ENCODE results near the gene NUDCD2. TPM values are rescaled to one million over a fixed set of nuclear protein-coding genes. Genes with fewer than 3 reads are reported as not detected.

Gene NUDCD2
- polyA plus RNA-seq, 3 donors, result 3.4 to 23.6 (median 22.0) TPM

DNA sequence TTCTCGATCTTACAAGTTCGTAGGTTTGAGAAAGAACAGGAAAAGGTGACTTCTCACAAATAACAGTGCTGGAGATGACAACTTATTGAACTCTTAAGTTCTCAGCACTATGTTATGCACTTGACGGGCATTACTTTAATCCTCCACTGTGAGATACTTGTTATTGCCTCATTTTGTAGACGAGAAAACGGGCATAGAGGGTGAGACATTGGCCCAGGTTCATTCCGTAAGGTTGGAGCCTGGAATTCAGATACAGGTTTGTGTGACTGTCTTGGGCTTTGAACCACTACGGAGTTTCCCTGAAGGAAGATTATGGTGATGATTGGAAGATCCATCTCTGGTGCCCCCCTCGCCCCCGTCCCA is 46.2 kb upstream of the NUDCD2 start:
- intact Hi-C loops (cut with micrococcal nuclease), result no loop called here
- Histone ChIP-seq H3K36me3 (replicated peaks in 1 of 2; ENCODE audit: control insufficient read depth in 1 of 2, insufficient read depth in 2 of 2, low read length in 2 of 2) (no peaks in the 10 kb centered on the region), H3K9me3 (replicated peaks in 1 of 2; ENCODE audit: control insufficient read depth in 1 of 2, insufficient read depth in 1 of 2, low read length in 2 of 2) (no peaks in the 10 kb centered on the region), H4K20me1 (ENCODE audit: insufficient read depth, low read length) (peaks cover 30% of the 10 kb centered on the region), H3K4me1 (ENCODE audit: control insufficient read depth in 1 of 2, insufficient read depth in 2 of 2, low read length in 2 of 2) (peaks cover 39 to 62% of the 10 kb centered on the region in 2 donors), H3K79me2 (ENCODE audit: insufficient read depth, low read length) (peaks cover 63% of the 10 kb centered on the region), H3K9ac (ENCODE audit: insufficient read depth, low read length, poor library complexity, severe bottlenecking) (peak overlapping the region; percentile 95), H3K27ac (ENCODE audit: low read depth in 1 of 2, low read length in 2 of 2) (peak overlapping the region; percentile 89 to 96), H3K27me3 (ENCODE audit: control insufficient read depth in 2 of 2, insufficient read depth in 2 of 2, low read length in 2 of 2) (no peaks in the 10 kb centered on the region), H3K4me3 (replicated peaks in 1 of 3; ENCODE audit: low read depth in 2 of 3, low read length in 3 of 3) (peak overlapping the region; percentile 62 to 99 (median 97)), H3K4me2 (replicated peaks; ENCODE audit: extremely low read depth, low read length, poor library complexity, severe bottlenecking) (peak overlapping the region; percentile 89), H2AFZ (ENCODE audit: insufficient read depth, low read depth, low read length, poor library complexity, severe bottlenecking) (peak overlapping the region; percentile 92)
- 0% methylated on average over 1 of the region's 9 CpGs for WGBS (ENCODE audit: insufficient coverage)
- peaks cover 0 to 2% of the 10 kb centered on the region in 2 donors for H3K36me3 Mint-ChIP-seq
- TF ChIP-seq, protein P1, sequence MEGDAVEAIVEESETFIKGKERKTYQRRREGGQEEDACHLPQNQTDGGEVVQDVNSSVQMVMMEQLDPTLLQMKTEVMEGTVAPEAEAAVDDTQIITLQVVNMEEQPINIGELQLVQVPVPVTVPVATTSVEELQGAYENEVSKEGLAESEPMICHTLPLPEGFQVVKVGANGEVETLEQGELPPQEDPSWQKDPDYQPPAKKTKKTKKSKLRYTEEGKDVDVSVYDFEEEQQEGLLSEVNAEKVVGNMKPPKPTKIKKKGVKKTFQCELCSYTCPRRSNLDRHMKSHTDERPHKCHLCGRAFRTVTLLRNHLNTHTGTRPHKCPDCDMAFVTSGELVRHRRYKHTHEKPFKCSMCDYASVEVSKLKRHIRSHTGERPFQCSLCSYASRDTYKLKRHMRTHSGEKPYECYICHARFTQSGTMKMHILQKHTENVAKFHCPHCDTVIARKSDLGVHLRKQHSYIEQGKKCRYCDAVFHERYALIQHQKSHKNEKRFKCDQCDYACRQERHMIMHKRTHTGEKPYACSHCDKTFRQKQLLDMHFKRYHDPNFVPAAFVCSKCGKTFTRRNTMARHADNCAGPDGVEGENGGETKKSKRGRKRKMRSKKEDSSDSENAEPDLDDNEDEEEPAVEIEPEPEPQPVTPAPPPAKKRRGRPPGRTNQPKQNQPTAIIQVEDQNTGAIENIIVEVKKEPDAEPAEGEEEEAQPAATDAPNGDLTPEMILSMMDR (IDR thresholded peaks at IDR 0.05), result no peak
- peak overlapping the region; percentile 89 to 97 for H3K4me3 Mint-ChIP-seq
- H3K27me3 Mint-ChIP-seq (ENCODE audit: low read depth in 3 of 3), result peaks cover 0 to 2% (median 0%) of the 10 kb centered on the region in 3 donors
- DNase-seq, result peak in 1 of 3 donors; percentile 30
- peak overlapping the region; percentile 94 to 99 (median 97) for H3K27ac Mint-ChIP-seq
- no peaks in the 10 kb centered on the region for H3K9me3 Mint-ChIP-seq
- peaks cover 58% of the 10 kb centered on the region for H3K4me1 Mint-ChIP-seq

DNA sequence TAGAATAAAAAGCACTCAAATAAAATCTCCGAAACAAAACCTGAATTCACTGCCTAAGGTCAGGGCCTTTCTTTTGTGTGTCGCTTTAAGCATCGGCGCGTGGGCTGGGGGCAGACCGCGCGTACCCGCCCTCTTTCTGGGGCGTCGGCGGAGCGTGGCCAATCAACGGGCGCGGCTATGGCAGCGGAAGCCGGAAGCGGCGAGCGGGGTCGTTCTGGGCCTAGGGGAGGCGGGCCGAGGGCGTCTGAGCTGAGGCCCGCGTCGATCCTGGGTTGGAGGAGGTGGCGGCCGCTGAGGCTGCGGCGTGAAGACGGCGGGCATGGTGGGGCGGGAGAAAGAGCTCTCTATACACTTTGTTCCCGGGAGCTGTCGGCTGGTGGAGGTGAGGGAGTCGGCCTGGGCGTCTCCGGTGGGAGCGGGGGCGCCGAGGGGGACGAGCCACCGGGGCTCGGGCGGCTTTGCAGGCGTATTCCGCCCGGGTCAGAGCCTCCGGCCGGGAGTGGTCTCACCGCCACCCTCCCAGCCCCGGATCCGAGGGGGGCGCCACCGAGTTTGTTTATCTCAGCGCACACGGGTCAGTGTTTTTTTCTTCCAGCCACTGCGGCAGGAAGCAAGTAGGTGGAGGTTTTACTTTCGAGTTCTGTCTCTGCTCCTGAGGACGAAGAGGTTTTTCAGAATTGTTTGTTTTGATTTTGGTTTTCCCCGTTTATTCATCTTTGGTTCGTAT is 45.6 kb upstream of the NUDCD2 start, which contains the start of gene MAT2B:
Gene MAT2B (plus strand): TSS at position 252 of the 727 bp plus-strand sequence. CDS start 68 bp downstream, at position 320.
- Mint-ChIP-seq H3K36me3 (no peaks in the 10 kb centered on the region), H3K4me3 (peak within 1 kb of the TSS; percentile 89 to 97), H3K27me3 (ENCODE audit: low read depth in 3 of 3) (peaks cover 0 to 2% (median 0%) of the 10 kb centered on the region in 3 donors), H3K9me3 (no peaks in the 10 kb centered on the region), H3K27ac (peak within 1 kb of the TSS; percentile 94 to 99 (median 97)), H3K4me1 (peaks cover 58% of the 10 kb centered on the region)
- H3K4me2 ChIP-seq (replicated peaks; ENCODE audit: extremely low read depth, low read length, poor library complexity, severe bottlenecking), result peak within 1 kb of the TSS; percentile 89
- H2AFZ ChIP-seq (ENCODE audit: insufficient read depth, low read depth, low read length, poor library complexity, severe bottlenecking), result peak within 1 kb of the TSS; percentile 92
- 0% methylated on average over 63 of the region's 64 CpGs for WGBS (ENCODE audit: insufficient coverage)
- DNase-seq, result peak; percentile 90 to 91 (median 91)
- peaks cover 57% of the 10 kb centered on the region for H3K79me2 ChIP-seq (ENCODE audit: insufficient read depth, low read length)
- H3K4me1 ChIP-seq (ENCODE audit: control insufficient read depth in 1 of 2, insufficient read depth in 2 of 2, low read length in 2 of 2), result peaks cover 39 to 62% of the 10 kb centered on the region in 2 donors
- H3K9ac ChIP-seq (ENCODE audit: insufficient read depth, low read length, poor library complexity, severe bottlenecking), result peak within 1 kb of the TSS; percentile 95
- H3K27ac ChIP-seq (ENCODE audit: low read depth in 1 of 2, low read length in 2 of 2), result peak within 1 kb of the TSS; percentile 89 to 96
- H3K9me3 ChIP-seq (replicated peaks in 1 of 2; ENCODE audit: control insufficient read depth in 1 of 2, insufficient read depth in 1 of 2, low read length in 2 of 2), result no peaks in the 10 kb centered on the region
- intact Hi-C loops (cut with micrococcal nuclease), result loop anchor here (2.0 kb wide), 2 partner anchors 45 to 69 kb away; partner anchors contain the start of genes HMMR (in 2 of the 2), NUDCD2 (in 2 of the 2) and CCNG1 (in 1 of the 2)
- H3K4me3 ChIP-seq (replicated peaks in 1 of 3; ENCODE audit: low read depth in 2 of 3, low read length in 3 of 3), result peak within 1 kb of the TSS; percentile 62 to 99 (median 97)
- H4K20me1 ChIP-seq (ENCODE audit: insufficient read depth, low read length), result peaks cover 25% of the 10 kb centered on the region
- no peaks in the 10 kb centered on the region for H3K27me3 ChIP-seq (ENCODE audit: control insufficient read depth in 2 of 2, insufficient read depth in 2 of 2, low read length in 2 of 2)
- TF ChIP-seq, protein P1 (IDR thresholded peaks at IDR 0.05), result peak; percentile 53
- no peaks in the 10 kb centered on the region for H3K36me3 ChIP-seq (replicated peaks in 1 of 2; ENCODE audit: control insufficient read depth in 1 of 2, insufficient read depth in 2 of 2, low read length in 2 of 2)

Measured in CD14-positive monocyte (primary cell).